Measurements from ENCODE around the gene DCC.

DCC gene

GRCh38 chr18:52874774-52875173 lies 534.8 kb downstream of the DCC start:
- Histone ChIP-seq H2AFZ (ENCODE audit: low read length) (no peak overlapping the region), H3K9me3 (ENCODE audit: insufficient read depth, low read depth, low read length) (no peaks in the 10 kb centered on the region), H4K20me1 (ENCODE audit: insufficient read depth, low read length, poor library complexity, severe bottlenecking) (no peaks in the 10 kb centered on the region), H3K4me2 (ENCODE audit: low read depth, low read length, poor library complexity, severe bottlenecking) (no peak overlapping the region), H3K4me1 (ENCODE audit: insufficient read depth, low read length, poor library complexity, severe bottlenecking) (no peaks in the 10 kb centered on the region), H3K4me3 (ENCODE audit: low read length, poor library complexity, severe bottlenecking) (no peak overlapping the region), H3K79me2 (ENCODE audit: insufficient read depth, low read length) (no peaks in the 10 kb centered on the region), H3K9ac (ENCODE audit: low read depth, low read length, poor library complexity, severe bottlenecking) (no peak overlapping the region), H3K9me2 (replicated peaks; ENCODE audit: low read depth, low read length) (no peaks in the 10 kb centered on the region), H3K27me3 (ENCODE audit: insufficient read depth, low read length, poor library complexity, severe bottlenecking) (no peaks in the 10 kb centered on the region), H3K36me3 (ENCODE audit: insufficient read depth, low read length) (no peaks in the 10 kb centered on the region), H3F3A (ENCODE audit: low read depth) (no peaks in the 10 kb centered on the region)
- TF ChIP-seq CTCF (conservative IDR thresholded peaks at IDR 0.05; ENCODE audit: low read length) (no peak), EZH2phosphoT487 (IDR thresholded peaks at IDR 0.05; ENCODE audit: borderline replicate concordance) (no peak)

- Histone ChIP-seq H3F3A (ENCODE audit: low read depth) (no peaks in the 10 kb centered on the region), H3K79me2 (ENCODE audit: insufficient read depth, low read length) (no peaks in the 10 kb centered on the region), H4K20me1 (ENCODE audit: insufficient read depth, low read length, poor library complexity, severe bottlenecking) (no peaks in the 10 kb centered on the region), H3K9ac (ENCODE audit: low read depth, low read length, poor library complexity, severe bottlenecking) (no peak overlapping the region), H2AFZ (ENCODE audit: low read length) (no peak overlapping the region), H3K36me3 (ENCODE audit: insufficient read depth, low read length) (no peaks in the 10 kb centered on the region), H3K4me1 (ENCODE audit: insufficient read depth, low read length, poor library complexity, severe bottlenecking) (no peaks in the 10 kb centered on the region), H3K4me3 (ENCODE audit: low read length, poor library complexity, severe bottlenecking) (no peak overlapping the region), H3K9me3 (ENCODE audit: insufficient read depth, low read depth, low read length) (no peaks in the 10 kb centered on the region), H3K9me2 (replicated peaks; ENCODE audit: low read depth, low read length) (no peaks in the 10 kb centered on the region), H3K27me3 (ENCODE audit: insufficient read depth, low read length, poor library complexity, severe bottlenecking) (no peaks in the 10 kb centered on the region), H3K4me2 (ENCODE audit: low read depth, low read length, poor library complexity, severe bottlenecking) (no peak overlapping the region)
- TF ChIP-seq EZH2phosphoT487 (IDR thresholded peaks at IDR 0.05; ENCODE audit: borderline replicate concordance) (no peak), CTCF (conservative IDR thresholded peaks at IDR 0.05; ENCODE audit: low read length) (no peak)
Measured at GRCh38 chr18:52875725-52876124, 535.7 kb downstream of the DCC start.

- no peak overlapping the region for H3K4me3 ChIP-seq (ENCODE audit: low read length, poor library complexity, severe bottlenecking)
- H4K20me1 ChIP-seq (ENCODE audit: insufficient read depth, low read length, poor library complexity, severe bottlenecking): no peaks in the 10 kb centered on the region
- H3K79me2 ChIP-seq (ENCODE audit: insufficient read depth, low read length): no peaks in the 10 kb centered on the region
- H3K4me1 ChIP-seq (ENCODE audit: insufficient read depth, low read length, poor library complexity, severe bottlenecking): no peaks in the 10 kb centered on the region
- H3K4me2 ChIP-seq (ENCODE audit: low read depth, low read length, poor library complexity, severe bottlenecking): no peak overlapping the region
- H3K27me3 ChIP-seq (ENCODE audit: insufficient read depth, low read length, poor library complexity, severe bottlenecking): no peaks in the 10 kb centered on the region
- TF ChIP-seq EZH2phosphoT487 (IDR thresholded peaks at IDR 0.05; ENCODE audit: borderline replicate concordance) (no peak), CTCF (conservative IDR thresholded peaks at IDR 0.05; ENCODE audit: low read length) (no peak)
- H3K9ac ChIP-seq (ENCODE audit: low read depth, low read length, poor library complexity, severe bottlenecking): no peak overlapping the region
- no peaks in the 10 kb centered on the region for H3F3A ChIP-seq (ENCODE audit: low read depth)
- H3K9me2 ChIP-seq (replicated peaks; ENCODE audit: low read depth, low read length): no peaks in the 10 kb centered on the region
- H3K9me3 ChIP-seq (ENCODE audit: insufficient read depth, low read depth, low read length): no peaks in the 10 kb centered on the region
- no peak overlapping the region for H2AFZ ChIP-seq (ENCODE audit: low read length)
- H3K36me3 ChIP-seq (ENCODE audit: insufficient read depth, low read length): no peaks in the 10 kb centered on the region
Measured at GRCh38 chr18:52888014-52888413, 548.0 kb downstream of the DCC start.

Measured in Loucy (cell line).